ENCODE measurements around the gene TPCN2. TPM values are rescaled to one million over a fixed set of nuclear protein-coding genes. Genes with fewer than 3 reads are reported as not detected.

Gene TPCN2
- total and polyA plus RNA-seq, 9 of the 15 experiments (the other 6 are each of a cell fraction or from before 2014, with no cell fraction given) = 0.66 to 10.2 (median 4.6) TPM

GRCh38 chr11:69074375-69075140 lies 25.8 kb downstream of the TPCN2 start:
- Histone ChIP-seq H3K9me1 (ENCODE audit: control insufficient read depth, insufficient read depth, low read length) (peaks cover 3% of the 10 kb centered on the region), H3K9ac (ENCODE audit: insufficient read depth in 1 of 2, low read depth in 2 of 2, low read length in 2 of 2) (no peak overlapping the region), H3K4me3 (no peak overlapping the region), H3K27ac (ENCODE audit: extremely low read depth, low read depth, low read length) (no peak overlapping the region), H3K27me3 (ENCODE audit: control insufficient read depth in 2 of 2, insufficient read depth in 2 of 2, low read length in 2 of 2) (no peaks in the 10 kb centered on the region), H3K4me2 (ENCODE audit: insufficient read depth, low read length) (no peak overlapping the region), H2AFZ (ENCODE audit: low read depth, low read length) (no peak overlapping the region), H3K79me2 (ENCODE audit: control insufficient read depth, insufficient read depth, low read length) (no peaks in the 10 kb centered on the region), H3K9me3 (replicated peaks; ENCODE audit: control insufficient read depth, insufficient read depth, low read depth, low read length) (no peaks in the 10 kb centered on the region), H3K4me1 (replicated peaks in 1 of 2; ENCODE audit: control insufficient read depth in 2 of 2, insufficient read depth in 2 of 2, low read length in 2 of 2) (peaks cover 28 to 58% of the 10 kb centered on the region in 2 experiments; a peak in 4 of 5 replicates), H4K20me1 (replicated peaks; ENCODE audit: control insufficient read depth, insufficient read depth, low read length) (peaks cover 39% of the 10 kb centered on the region), H3K36me3 (ENCODE audit: control insufficient read depth, insufficient read depth, low read length) (peaks cover 8% of the 10 kb centered on the region; the same call in 1 of the 3 replicates)
- 52% methylated on average over 20 of the region's 20 CpGs for WGBS (ENCODE audit: insufficient coverage, low coverage, missing lambda C conversion rate)
- TF ChIP-seq CBFA2T2 (conservative IDR thresholded peaks at IDR 0.05) (0 out of 2 replicates have a peak, but pooled peaks have one; percentile 20), TCF3 (CRISPR knock-in tag; IDR thresholded peaks at IDR 0.05) (0 out of 2 replicates have a peak, but pooled peaks have one; percentile 26), NFE2 (IDR thresholded peaks at IDR 0.05; ENCODE audit: low read depth) (no peak), CBFA2T3 (IDR thresholded peaks at IDR 0.05) (peak; percentile 63)
- TF ChIP-seq, protein P1, sequence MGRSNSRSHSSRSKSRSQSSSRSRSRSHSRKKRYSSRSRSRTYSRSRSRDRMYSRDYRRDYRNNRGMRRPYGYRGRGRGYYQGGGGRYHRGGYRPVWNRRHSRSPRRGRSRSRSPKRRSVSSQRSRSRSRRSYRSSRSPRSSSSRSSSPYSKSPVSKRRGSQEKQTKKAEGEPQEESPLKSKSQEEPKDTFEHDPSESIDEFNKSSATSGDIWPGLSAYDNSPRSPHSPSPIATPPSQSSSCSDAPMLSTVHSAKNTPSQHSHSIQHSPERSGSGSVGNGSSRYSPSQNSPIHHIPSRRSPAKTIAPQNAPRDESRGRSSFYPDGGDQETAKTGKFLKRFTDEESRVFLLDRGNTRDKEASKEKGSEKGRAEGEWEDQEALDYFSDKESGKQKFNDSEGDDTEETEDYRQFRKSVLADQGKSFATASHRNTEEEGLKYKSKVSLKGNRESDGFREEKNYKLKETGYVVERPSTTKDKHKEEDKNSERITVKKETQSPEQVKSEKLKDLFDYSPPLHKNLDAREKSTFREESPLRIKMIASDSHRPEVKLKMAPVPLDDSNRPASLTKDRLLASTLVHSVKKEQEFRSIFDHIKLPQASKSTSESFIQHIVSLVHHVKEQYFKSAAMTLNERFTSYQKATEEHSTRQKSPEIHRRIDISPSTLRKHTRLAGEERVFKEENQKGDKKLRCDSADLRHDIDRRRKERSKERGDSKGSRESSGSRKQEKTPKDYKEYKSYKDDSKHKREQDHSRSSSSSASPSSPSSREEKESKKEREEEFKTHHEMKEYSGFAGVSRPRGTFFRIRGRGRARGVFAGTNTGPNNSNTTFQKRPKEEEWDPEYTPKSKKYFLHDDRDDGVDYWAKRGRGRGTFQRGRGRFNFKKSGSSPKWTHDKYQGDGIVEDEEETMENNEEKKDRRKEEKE (IDR thresholded peaks at IDR 0.05; ENCODE audit: borderline replicate concordance in 1 of 2, control insufficient read depth in 1 of 2, low read depth in 2 of 2, low read length in 1 of 2) = no peak
- intact Hi-C loops (cut with micrococcal nuclease) = no loop called here
- ATAC-seq = peak; percentile 40; the same call in 2 of the 3 replicates
- POLR2A ChIA-PET = interaction anchor here (0.6 to 1.2 kb wide), 3 partner anchors 19 to 370 kb away, joined by 3 read pairs; no protein-coding TSS in a partner anchor
- CTCF ChIA-PET (ENCODE audit: low intra/inter-chr PET ratio) = no interaction called here
- in situ Hi-C loops (cut with MboI) = no loop called here
- FAIRE-seq = peak; percentile 66
- BruUV-seq (replicated peaks) = no TSS peak
- DNase-seq (ENCODE audit: extremely low read depth in 1 of 4, low spot score in 3 of 4) = peak in 1 of 4 experiments; percentile 41

All from K562 (cell line).